ENCODE results near the gene TUBA3D. TPM values are rescaled to one million over a fixed set of nuclear protein-coding genes. Genes with fewer than 3 reads are reported as not detected.
"Not testable (repeated sequence)": the region's sequence is repeated elsewhere in the genome, so short reads cannot be mapped to it uniquely, and the experiment has no call there.

Gene TUBA3D
- total RNA-seq, 1 donor from 2014 or later, result not detected

- Mint-ChIP-seq H3K4me1 (no peaks in the 10 kb centered on the region), H3K36me3 (peaks cover 5% of the 10 kb centered on the region), H3K27me3 (ENCODE audit: low read depth) (no peaks in the 10 kb centered on the region), H3K4me3 (no peak overlapping the region), H3K9me3 (no peaks in the 10 kb centered on the region), H3K27ac (no peak overlapping the region)
- DNase-seq (ENCODE audit: low spot score in 2 of 2, unreplicated experiment in 2 of 2), result no peak
- no peak for TF ChIP-seq CTCF (IDR thresholded peaks at IDR 0.05; ENCODE audit: unreplicated experiment)
Measured at GRCh38 chr2:131520526-131520925, 44.6 kb downstream of the TUBA3D start.

- not testable (repeated sequence) for DNase-seq (ENCODE audit: low spot score in 2 of 2, unreplicated experiment in 2 of 2); H3K9me3 Mint-ChIP-seq; H3K4me1 Mint-ChIP-seq; H3K4me3 Mint-ChIP-seq; H3K27ac Mint-ChIP-seq; H3K36me3 Mint-ChIP-seq; H3K27me3 Mint-ChIP-seq (ENCODE audit: low read depth)
Measured at GRCh38 chr2:131521524-131521923, 45.6 kb downstream of the TUBA3D start.

- no peaks in the 10 kb centered on the region for H3K9me3 Mint-ChIP-seq
- no peak for TF ChIP-seq CTCF (IDR thresholded peaks at IDR 0.05; ENCODE audit: unreplicated experiment)
Measured at GRCh38 chr2:131521961-131522781, 46.3 kb downstream of the TUBA3D start.

GRCh38 chr2:131525256-131525655, 49.3 kb downstream of the TUBA3D start:
- H3K9me3 Mint-ChIP-seq; H3K36me3 Mint-ChIP-seq; DNase-seq (ENCODE audit: low spot score in 2 of 2, unreplicated experiment in 2 of 2); H3K27me3 Mint-ChIP-seq (ENCODE audit: low read depth); H3K27ac Mint-ChIP-seq; H3K4me3 Mint-ChIP-seq: not testable (repeated sequence)
- peaks cover 10% of the 10 kb centered on the region for H3K4me1 Mint-ChIP-seq

More at GRCh38 chr2:131521961-131522781, 46.3 kb downstream of the TUBA3D start:
- no peak overlapping the region for H3K4me3 Mint-ChIP-seq
- DNase-seq (ENCODE audit: low spot score in 2 of 2, unreplicated experiment in 2 of 2), result no peak
- no peaks in the 10 kb centered on the region for H3K4me1 Mint-ChIP-seq
- H3K36me3 Mint-ChIP-seq, result peaks cover 5% of the 10 kb centered on the region
- H3K27ac Mint-ChIP-seq, result no peak overlapping the region
- no peaks in the 10 kb centered on the region for H3K27me3 Mint-ChIP-seq (ENCODE audit: low read depth)

GRCh38 chr2:131527131-131528001, 51.4 kb downstream of the TUBA3D start, which contains the start of gene CCDC74A:
Gene CCDC74A, plus strand, starts transcription at chr2:131527888. Its CDS starts 83 bp downstream, at chr2:131527971.
- H3K27ac Mint-ChIP-seq, result peak within 1 kb of the TSS; percentile 76
- peak; percentile 47 to 73 for DNase-seq (ENCODE audit: low spot score in 2 of 2, unreplicated experiment in 2 of 2)
- H3K27me3 Mint-ChIP-seq (ENCODE audit: low read depth); H3K36me3 Mint-ChIP-seq; H3K9me3 Mint-ChIP-seq: not testable (repeated sequence)
- H3K4me3 Mint-ChIP-seq, result peak within 1 kb of the TSS; percentile 79
- H3K4me1 Mint-ChIP-seq, result peaks cover 10% of the 10 kb centered on the region

GRCh38 chr2:131528981-131529863, 53.3 kb downstream of the TUBA3D start:
- H3K27me3 Mint-ChIP-seq (ENCODE audit: low read depth), result not testable (repeated sequence)

GRCh38 chr2:131529864-131530445, 54.0 kb downstream of the TUBA3D start:
- H3K27me3 Mint-ChIP-seq (ENCODE audit: low read depth); H3K36me3 Mint-ChIP-seq; H3K9me3 Mint-ChIP-seq; H3K4me3 Mint-ChIP-seq; H3K27ac Mint-ChIP-seq: not testable (repeated sequence)
- peaks cover 10% of the 10 kb centered on the region for H3K4me1 Mint-ChIP-seq
- DNase-seq (ENCODE audit: low spot score in 2 of 2, unreplicated experiment in 2 of 2), result peak in 1 of 2 experiments; percentile 25

More at GRCh38 chr2:131528981-131529863, 53.3 kb downstream of the TUBA3D start:
- not testable (repeated sequence) for H3K36me3 Mint-ChIP-seq, H3K9me3 Mint-ChIP-seq, H3K27ac Mint-ChIP-seq
- H3K4me1 Mint-ChIP-seq, result peaks cover 10% of the 10 kb centered on the region
- peak in 1 of 2 experiments; percentile 33 for DNase-seq (ENCODE audit: low spot score in 2 of 2, unreplicated experiment in 2 of 2)
- peak overlapping the region; percentile 56 for H3K4me3 Mint-ChIP-seq

- not testable (repeated sequence) for H3K4me3 Mint-ChIP-seq; H3K27ac Mint-ChIP-seq; H3K36me3 Mint-ChIP-seq; H3K27me3 Mint-ChIP-seq (ENCODE audit: low read depth); H3K9me3 Mint-ChIP-seq
- peaks cover 10% of the 10 kb centered on the region for H3K4me1 Mint-ChIP-seq
- DNase-seq (ENCODE audit: low spot score in 2 of 2, unreplicated experiment in 2 of 2), result peak in 1 of 2 experiments; percentile 26
Measured at GRCh38 chr2:131530626-131531344, 54.9 kb downstream of the TUBA3D start.

GRCh38 chr2:131531547-131532185, 55.7 kb downstream of the TUBA3D start:
- H3K4me1 Mint-ChIP-seq, result peaks cover 10% of the 10 kb centered on the region
- H3K36me3 Mint-ChIP-seq; H3K4me3 Mint-ChIP-seq; H3K27me3 Mint-ChIP-seq (ENCODE audit: low read depth); H3K27ac Mint-ChIP-seq; H3K9me3 Mint-ChIP-seq: not testable (repeated sequence)
- peak in 1 of 2 experiments; percentile 13 for DNase-seq (ENCODE audit: low spot score in 2 of 2, unreplicated experiment in 2 of 2)
